Measurements from ENCODE around the gene ARL6IP5.

- no peak for TF ChIP-seq POLR2A (IDR thresholded peaks at IDR 0.05)
- no peak for TF ChIP-seq CTCF (IDR thresholded peaks at IDR 0.05)
These were observed 21.1 kb upstream of the ARL6IP5 start for GRCh38 chr3:69063636-69064035.
